WTC11 (cell line): ENCODE results near the gene ASTN2. TPM values are rescaled to one million over a fixed set of nuclear protein-coding genes. Genes with fewer than 3 reads are reported as not detected.

Source experiments
- ATAC-seq: fragments of 200-7000 bp; cut with Tn5 transposase; 2 replicates; pipeline ENCODE4 v1.10.0; 2021; ENCODE audit warnings: mild to moderate bottlenecking, moderate library complexity
- CTCF ChIA-PET: fragments of 300-600 bp; sonication (Branson Sonifier 250); formaldehyde crosslinking; loops from one replicate; lab custom pipeline; 2021; ENCODE audit warnings: antibody characterized with exemption; lab: Charles Lee
- POLR2A ChIA-PET: fragments of 350-600 bp; sonication (Branson Sonifier 250); formaldehyde crosslinking; loops from one replicate; lab custom pipeline; 2021; ENCODE audit warnings: antibody characterized with exemption; lab: Charles Lee
- DNase-seq: peaks from one replicate; pipeline ENCODE4 v3.0.0; 2021; ENCODE audit warnings: low spot score
- H3K27ac Mint-ChIP-seq: 2 replicates; pipeline ENCODE4 v1.8.0; 2021; ENCODE audit warnings: mixed read lengths
- H3K27me3 Mint-ChIP-seq: 2 replicates; pipeline ENCODE4 v1.8.0; 2021; ENCODE audit warnings: low read depth, mild to moderate bottlenecking, moderate library complexity, mixed read lengths
- H3K36me3 Mint-ChIP-seq: 2 replicates; pipeline ENCODE4 v1.8.0; 2021; ENCODE audit warnings: mixed read lengths
- H3K4me1 Mint-ChIP-seq: 2 replicates; pipeline ENCODE4 v1.8.0; 2022; ENCODE audit warnings: mixed read lengths
- H3K4me3 Mint-ChIP-seq: 2 replicates; pipeline ENCODE4 v1.8.0; 2021; ENCODE audit warnings: mild to moderate bottlenecking, moderate library complexity, mixed read lengths
- H3K9me3 Mint-ChIP-seq: 2 replicates; pipeline ENCODE4 v1.8.0; 2021; ENCODE audit warnings: mixed read lengths
- ATF2 ChIP-seq: sonication (generic); formaldehyde crosslinking; IDR thresholded peaks from 2 replicates; pipeline ENCODE4 v1.8.1; 2022; ENCODE audit warnings: low read depth, missing genetic modification reagents, borderline replicate concordance
- CREB1 ChIP-seq: sonication (generic); formaldehyde crosslinking; IDR thresholded peaks from 2 replicates; pipeline ENCODE4 v1.8.0; 2023; ENCODE audit warnings: mild to moderate bottlenecking, missing genetic modification reagents
- CTCF ChIP-seq: fragments of 200-600 bp; IDR thresholded peaks from 2 replicates; pipeline ENCODE4 v1.8.0; 2022; ENCODE audit warnings: antibody characterized with exemption
- FOXK1 ChIP-seq: sonication (generic); formaldehyde crosslinking; IDR thresholded peaks from 2 replicates; pipeline ENCODE4 v1.8.0; 2022; ENCODE audit warnings: mild to moderate bottlenecking, moderate library complexity, missing genetic modification reagents
- GABPB1 ChIP-seq: sonication (generic); formaldehyde crosslinking; IDR thresholded peaks from 2 replicates; pipeline ENCODE4 v1.8.1; 2023; ENCODE audit warnings: mild to moderate bottlenecking, missing genetic modification reagents
- JAZF1 ChIP-seq: fragments of 250-450 bp; sonication (Bioruptor Pico); IDR thresholded peaks from 2 replicates; pipeline ENCODE4 v1.9.0; 2021; ENCODE audit warnings: moderate library complexity, mild to moderate bottlenecking, inconsistent platforms
- JUN ChIP-seq: sonication (generic); formaldehyde crosslinking; IDR thresholded peaks from 2 replicates; pipeline ENCODE4 v1.8.0; 2023; ENCODE audit warnings: mild to moderate bottlenecking, missing genetic modification reagents
- MXD4 ChIP-seq: fragments of 250-450 bp; sonication (Bioruptor Pico); IDR thresholded peaks from 2 replicates; pipeline ENCODE4 v1.8.0; 2021; ENCODE audit warnings: mild to moderate bottlenecking, moderate library complexity, borderline replicate concordance
- OVOL2 ChIP-seq: fragments of 250-450 bp; sonication (Bioruptor Pico); IDR thresholded peaks from 2 replicates; pipeline ENCODE4 v1.9.0; 2021; ENCODE audit warnings: mild to moderate bottlenecking, borderline replicate concordance
- PRDM15 ChIP-seq: sonication (generic); formaldehyde crosslinking; IDR thresholded peaks from 2 replicates; pipeline ENCODE4 v1.8.0; 2022; ENCODE audit warnings: missing genetic modification reagents
- ZNF416 ChIP-seq: fragments of 250-450 bp; sonication (Bioruptor Pico); IDR thresholded peaks from 2 replicates; pipeline ENCODE4 v1.9.0; 2021; ENCODE audit warnings: mild to moderate bottlenecking, inconsistent platforms
- ZNF423 ChIP-seq: fragments of 250-450 bp; sonication (Bioruptor Pico); IDR thresholded peaks from 2 replicates; pipeline ENCODE4 v2.1.2; 2022; ENCODE audit warnings: mild to moderate bottlenecking, moderate library complexity
- ZNF671 ChIP-seq: fragments of 250-450 bp; sonication (Bioruptor Pico); IDR thresholded peaks from 2 replicates; pipeline ENCODE4 v1.8.0; 2021; ENCODE audit warnings: mild to moderate bottlenecking
- total RNA-seq: library from RNA; stranded (reverse); gene quantifications from 3 replicates; pipeline ENCODE4 v1.2.3, GENCODE V29; 2021
- TF ChIP-seq, protein P1 (sequence below): sonication (generic); formaldehyde crosslinking; IDR thresholded peaks from 2 replicates; pipeline ENCODE4 v1.8.1; 2023; ENCODE audit warnings: mild to moderate bottlenecking, missing genetic modification reagents, moderate library complexity
- TF ChIP-seq, protein P2 (sequence below): fragments of 250-450 bp; sonication (Bioruptor Pico); IDR thresholded peaks from 2 replicates; pipeline ENCODE4 v1.9.0; 2021; ENCODE audit warnings: mild to moderate bottlenecking
- TF ChIP-seq, protein P3 (sequence below): fragments of 250-450 bp; sonication (Bioruptor Pico); IDR thresholded peaks from 2 replicates; pipeline ENCODE4 v1.9.0; 2021; ENCODE audit warnings: mild to moderate bottlenecking
- TF ChIP-seq, protein P4 (sequence below): fragments of 250-450 bp; sonication (Bioruptor Pico); IDR thresholded peaks from 2 replicates; pipeline ENCODE4 v1.9.0; 2021; ENCODE audit warnings: moderate library complexity, mild to moderate bottlenecking, inconsistent platforms, borderline replicate concordance

Gene ASTN2
- total RNA-seq, 1 experiment from 2014 or later, result 16.2 TPM

- H3K4me3 Mint-ChIP-seq, result no peak overlapping the region
- H3K27me3 Mint-ChIP-seq, result no peaks in the 10 kb centered on the region
- no peaks in the 10 kb centered on the region for H3K36me3 Mint-ChIP-seq
- no peak for TF ChIP-seq JAZF1 (CRISPR knock-in tag)
- TF ChIP-seq, all 79 proteins: peak for 0
- no peaks in the 10 kb centered on the region for H3K9me3 Mint-ChIP-seq
- ATAC-seq, result no peak
- H3K4me1 Mint-ChIP-seq, result peaks cover 6% of the 10 kb centered on the region; the same call in 1 of the 2 replicates
- no peak for DNase-seq
- CTCF ChIA-PET, result no interaction called here
- no peak overlapping the region for H3K27ac Mint-ChIP-seq
- POLR2A ChIA-PET, result no interaction called here
These were observed 385.5 kb downstream of the ASTN2 start for GRCh38 chr9:117029341-117029740.

- ATAC-seq, result peak; percentile 72
- Mint-ChIP-seq H3K9me3 (no peaks in the 10 kb centered on the region), H3K27ac (no peak overlapping the region), H3K36me3 (no peaks in the 10 kb centered on the region), H3K27me3 (no peaks in the 10 kb centered on the region), H3K4me1 (peaks cover 11% of the 10 kb centered on the region), H3K4me3 (no peak overlapping the region)
- no peak for DNase-seq
- POLR2A ChIA-PET, result no interaction called here
- CTCF ChIA-PET, result interaction anchor here (0.6 to 0.8 kb wide), 2 partner anchors 290 to 384 kb away, joined by 3 read pairs; no protein-coding TSS in a partner anchor
- no peak for TF ChIP-seq GABPB1 (CRISPR knock-in tag)
- no peak for TF ChIP-seq FOXK1 (CRISPR knock-in tag)
- TF ChIP-seq, protein P1, sequence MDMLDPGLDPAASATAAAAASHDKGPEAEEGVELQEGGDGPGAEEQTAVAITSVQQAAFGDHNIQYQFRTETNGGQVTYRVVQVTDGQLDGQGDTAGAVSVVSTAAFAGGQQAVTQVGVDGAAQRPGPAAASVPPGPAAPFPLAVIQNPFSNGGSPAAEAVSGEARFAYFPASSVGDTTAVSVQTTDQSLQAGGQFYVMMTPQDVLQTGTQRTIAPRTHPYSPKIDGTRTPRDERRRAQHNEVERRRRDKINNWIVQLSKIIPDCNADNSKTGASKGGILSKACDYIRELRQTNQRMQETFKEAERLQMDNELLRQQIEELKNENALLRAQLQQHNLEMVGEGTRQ (CRISPR knock-in tag), result no peak
- TF ChIP-seq OVOL2, result no peak
- TF ChIP-seq, protein P2, sequence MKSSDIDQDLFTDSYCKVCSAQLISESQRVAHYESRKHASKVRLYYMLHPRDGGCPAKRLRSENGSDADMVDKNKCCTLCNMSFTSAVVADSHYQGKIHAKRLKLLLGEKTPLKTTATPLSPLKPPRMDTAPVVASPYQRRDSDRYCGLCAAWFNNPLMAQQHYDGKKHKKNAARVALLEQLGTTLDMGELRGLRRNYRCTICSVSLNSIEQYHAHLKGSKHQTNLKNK (CRISPR knock-in tag), result no peak
- TF ChIP-seq, protein P3, sequence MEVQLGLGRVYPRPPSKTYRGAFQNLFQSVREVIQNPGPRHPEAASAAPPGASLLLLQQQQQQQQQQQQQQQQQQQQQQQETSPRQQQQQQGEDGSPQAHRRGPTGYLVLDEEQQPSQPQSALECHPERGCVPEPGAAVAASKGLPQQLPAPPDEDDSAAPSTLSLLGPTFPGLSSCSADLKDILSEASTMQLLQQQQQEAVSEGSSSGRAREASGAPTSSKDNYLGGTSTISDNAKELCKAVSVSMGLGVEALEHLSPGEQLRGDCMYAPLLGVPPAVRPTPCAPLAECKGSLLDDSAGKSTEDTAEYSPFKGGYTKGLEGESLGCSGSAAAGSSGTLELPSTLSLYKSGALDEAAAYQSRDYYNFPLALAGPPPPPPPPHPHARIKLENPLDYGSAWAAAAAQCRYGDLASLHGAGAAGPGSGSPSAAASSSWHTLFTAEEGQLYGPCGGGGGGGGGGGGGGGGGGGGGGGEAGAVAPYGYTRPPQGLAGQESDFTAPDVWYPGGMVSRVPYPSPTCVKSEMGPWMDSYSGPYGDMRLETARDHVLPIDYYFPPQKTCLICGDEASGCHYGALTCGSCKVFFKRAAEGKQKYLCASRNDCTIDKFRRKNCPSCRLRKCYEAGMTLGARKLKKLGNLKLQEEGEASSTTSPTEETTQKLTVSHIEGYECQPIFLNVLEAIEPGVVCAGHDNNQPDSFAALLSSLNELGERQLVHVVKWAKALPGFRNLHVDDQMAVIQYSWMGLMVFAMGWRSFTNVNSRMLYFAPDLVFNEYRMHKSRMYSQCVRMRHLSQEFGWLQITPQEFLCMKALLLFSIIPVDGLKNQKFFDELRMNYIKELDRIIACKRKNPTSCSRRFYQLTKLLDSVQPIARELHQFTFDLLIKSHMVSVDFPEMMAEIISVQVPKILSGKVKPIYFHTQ, result no peak
- TF ChIP-seq, protein P4, sequence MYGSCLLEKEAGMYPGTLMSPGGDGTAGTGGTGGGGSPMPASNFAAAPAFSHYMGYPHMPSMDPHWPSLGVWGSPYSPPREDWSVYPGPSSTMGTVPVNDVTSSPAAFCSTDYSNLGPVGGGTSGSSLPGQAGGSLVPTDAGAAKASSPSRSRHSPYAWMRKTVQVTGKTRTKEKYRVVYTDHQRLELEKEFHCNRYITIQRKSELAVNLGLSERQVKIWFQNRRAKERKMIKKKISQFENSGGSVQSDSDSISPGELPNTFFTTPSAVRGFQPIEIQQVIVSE (CRISPR knock-in tag), result no peak
- no peak for TF ChIP-seq CREB1 (CRISPR knock-in tag)
- no peak for TF ChIP-seq ZNF416 (CRISPR knock-in tag)
These were observed 386.6 kb downstream of the ASTN2 start for GRCh38 chr9:117028103-117028858.

GRCh38 chr9:117021906-117022305 is 393.0 kb downstream of the ASTN2 start:
- Mint-ChIP-seq H3K36me3 (no peaks in the 10 kb centered on the region), H3K27me3 (no peaks in the 10 kb centered on the region), H3K4me1 (peaks cover 39% of the 10 kb centered on the region), H3K4me3 (no peak overlapping the region), H3K9me3 (no peaks in the 10 kb centered on the region), H3K27ac (no peak overlapping the region)
- DNase-seq (no peak), ATAC-seq (peak; percentile 52; the same call in 1 of the 2 replicates)
- POLR2A ChIA-PET, result no interaction called here
- CTCF ChIA-PET, result interaction anchor here (1.0 to 2.0 kb wide), 5 partner anchors 14 to 390 kb away, joined by 3 to 8 read pairs (median 4); no protein-coding TSS in a partner anchor
- TF ChIP-seq CTCF (no peak), ZNF671 (no peak), ZNF423 (CRISPR knock-in tag) (no peak), ATF2 (no peak), PRDM15 (CRISPR knock-in tag) (no peak), MXD4 (no peak), JUN (no peak)
- TF ChIP-seq, protein P1 (CRISPR knock-in tag), result no peak
